Measurements from ENCODE around the gene SPATA13. TPM values are rescaled to one million over a fixed set of nuclear protein-coding genes. Genes with fewer than 3 reads are reported as not detected.

The SPATA13 gene
- total and polyA plus RNA-seq, 2 donors (not counting 1 experiment from before 2014, with no cell fraction given) = 5.7 to 8.3 TPM

GRCh38 chr13:24122569-24122968, 38.0 kb upstream of the SPATA13 start:
- Histone ChIP-seq H3K27ac (ENCODE audit: low read length in 2 of 2) (no peak overlapping the region), H3K4me3 (ENCODE audit: control extremely low read depth in 1 of 5, extremely low read depth in 1 of 5, insufficient read depth in 1 of 5, low read depth in 2 of 5, low read length in 4 of 5) (no peak overlapping the region), H3K9ac (ENCODE audit: low read length) (no peak overlapping the region), H4K20me1 (ENCODE audit: control insufficient read depth, insufficient read depth, low read length, poor library complexity, severe bottlenecking) (no peaks in the 10 kb centered on the region), H3K79me2 (ENCODE audit: control insufficient read depth, insufficient read depth, low read length) (no peaks in the 10 kb centered on the region), H3K4me1 (ENCODE audit: control insufficient read depth in 2 of 2, insufficient read depth in 2 of 2, low read length in 2 of 2) (peaks cover 13 to 14% of the 10 kb centered on the region in 2 donors), H3K9me3 (ENCODE audit: control extremely low read depth in 1 of 3, control insufficient read depth in 2 of 3, insufficient read depth in 1 of 3, low read length in 2 of 3) (no peaks in the 10 kb centered on the region), H3K36me3 (replicated peaks in 1 of 2; ENCODE audit: control extremely low read depth in 1 of 2, control insufficient read depth in 1 of 2, extremely low read depth in 1 of 2, insufficient read depth in 2 of 2, low read length in 1 of 2) (no peaks in the 10 kb centered on the region), H3K4me2 (replicated peaks; ENCODE audit: low read depth, low read length, poor library complexity, severe bottlenecking) (no peak overlapping the region), H2AFZ (ENCODE audit: insufficient read depth, low read depth, low read length, poor library complexity, severe bottlenecking) (no peak overlapping the region), H3K27me3 (replicated peaks in 1 of 4; ENCODE audit: control extremely low read depth in 1 of 4, control insufficient read depth in 3 of 4, insufficient read depth in 4 of 4, low read length in 3 of 4) (peaks cover 0 to 15% (median 6%) of the 10 kb centered on the region in 4 experiments)
- ChIA-PET POLR2A (no interaction called here), CTCF (no interaction called here)
- Mint-ChIP-seq H3K4me1 (peaks cover 15% of the 10 kb centered on the region), H3K27me3 (peaks cover 43% of the 10 kb centered on the region), H3K27ac (no peak overlapping the region), H3K9me3 (ENCODE audit: insufficient read depth) (no peaks in the 10 kb centered on the region), H3K4me3 (no peak overlapping the region)
- 83% methylated on average over 3 of the region's 5 CpGs for WGBS (ENCODE audit: insufficient coverage)
- no peak for DNase-seq
- TF ChIP-seq EZH2 (IDR thresholded peaks at IDR 0.05; ENCODE audit: borderline replicate concordance, insufficient read depth, low read depth, low read length, poor library complexity, severe bottlenecking) (no peak), CTCF (IDR thresholded peaks at IDR 0.05) (no peak)
- intact Hi-C loops (cut with micrococcal nuclease) = no loop called here
- ATAC-seq (ENCODE audit: low read depth) = no peak

- 75% methylated on average over 1 of the region's 2 CpGs for WGBS (ENCODE audit: insufficient coverage)
- H3K4me2 ChIP-seq (replicated peaks; ENCODE audit: low read depth, low read length, poor library complexity, severe bottlenecking) = no peak overlapping the region
- H3K79me2 ChIP-seq (ENCODE audit: control insufficient read depth, insufficient read depth, low read length) = no peaks in the 10 kb centered on the region
- H3K27me3 Mint-ChIP-seq = peaks cover 44% of the 10 kb centered on the region
- H3K4me1 ChIP-seq (ENCODE audit: control insufficient read depth in 2 of 2, insufficient read depth in 2 of 2, low read length in 2 of 2) = peaks cover 13 to 14% of the 10 kb centered on the region in 2 donors
- peaks cover 15% of the 10 kb centered on the region for H3K4me1 Mint-ChIP-seq
- TF ChIP-seq EZH2 (IDR thresholded peaks at IDR 0.05; ENCODE audit: borderline replicate concordance, insufficient read depth, low read depth, low read length, poor library complexity, severe bottlenecking) (no peak), CTCF (IDR thresholded peaks at IDR 0.05) (no peak)
- no peak overlapping the region for H3K27ac ChIP-seq (ENCODE audit: low read length in 2 of 2)
- H3K27ac Mint-ChIP-seq = peak overlapping the region; percentile 8
- H3K4me3 ChIP-seq (ENCODE audit: control extremely low read depth in 1 of 5, extremely low read depth in 1 of 5, insufficient read depth in 1 of 5, low read depth in 2 of 5, low read length in 4 of 5) = no peak overlapping the region
- H3K27me3 ChIP-seq (replicated peaks in 1 of 4; ENCODE audit: control extremely low read depth in 1 of 4, control insufficient read depth in 3 of 4, insufficient read depth in 4 of 4, low read length in 3 of 4) = peaks cover 0 to 14% (median 6%) of the 10 kb centered on the region in 4 experiments
- no peak overlapping the region for H3K4me3 Mint-ChIP-seq
- H3K36me3 ChIP-seq (replicated peaks in 1 of 2; ENCODE audit: control extremely low read depth in 1 of 2, control insufficient read depth in 1 of 2, extremely low read depth in 1 of 2, insufficient read depth in 2 of 2, low read length in 1 of 2) = no peaks in the 10 kb centered on the region
- ChIA-PET CTCF (no interaction called here), POLR2A (no interaction called here)
- intact Hi-C loops (cut with micrococcal nuclease) = no loop called here
- ATAC-seq (ENCODE audit: low read depth) = no peak
- no peak overlapping the region for H2AFZ ChIP-seq (ENCODE audit: insufficient read depth, low read depth, low read length, poor library complexity, severe bottlenecking)
- H3K9me3 Mint-ChIP-seq (ENCODE audit: insufficient read depth) = no peaks in the 10 kb centered on the region
- no peak overlapping the region for H3K9ac ChIP-seq (ENCODE audit: low read length)
- no peaks in the 10 kb centered on the region for H4K20me1 ChIP-seq (ENCODE audit: control insufficient read depth, insufficient read depth, low read length, poor library complexity, severe bottlenecking)
- no peak for DNase-seq
- no peaks in the 10 kb centered on the region for H3K9me3 ChIP-seq (ENCODE audit: control extremely low read depth in 1 of 3, control insufficient read depth in 2 of 3, insufficient read depth in 1 of 3, low read length in 2 of 3)
These were observed 36.8 kb upstream of the SPATA13 start for GRCh38 chr13:24123761-24124160.

All from B cell (primary cell).